Osteoblast (primary cell): ENCODE measurements around the gene SH3RF2. TPM values are rescaled to one million over a fixed set of nuclear protein-coding genes. Genes with fewer than 3 reads are reported as not detected.
A peak's percentile ranks its signal among the peaks of the same experiment; 100 is the strongest.

Experiments
- DNase-seq: peaks from one replicate; pipeline ENCODE4 v3.0.0; 2011; ENCODE audit warnings: low spot score, mixed read lengths; ENCODE audit not compliant: insufficient read length; ENCODE audit errors: missing footprints
- H2AFZ ChIP-seq: 2 replicates; pipeline ENCODE4 v1.6.0; 2011; ENCODE audit warnings: mild to moderate bottlenecking, low read length
- H3K27ac ChIP-seq: 2 replicates; pipeline ENCODE4 v1.5.1; 2011; ENCODE audit warnings: mild to moderate bottlenecking, low read depth, low read length, moderate library complexity
- H3K27me3 ChIP-seq: 2 replicates; pipeline ENCODE4 v1.6.0; 2012; ENCODE audit warnings: mild to moderate bottlenecking, control low read depth, inconsistent platforms, low read length, moderate library complexity; ENCODE audit not compliant: insufficient read depth
- H3K36me3 ChIP-seq: 2 replicates; pipeline ENCODE4 v1.5.1; 2011; ENCODE audit warnings: mild to moderate bottlenecking, low read length, control low read depth, moderate library complexity; ENCODE audit not compliant: insufficient read depth
- H3K4me1 ChIP-seq: 2 replicates; pipeline ENCODE4 v1.5.1; 2011; ENCODE audit warnings: mild to moderate bottlenecking, low read length, control low read depth, moderate library complexity; ENCODE audit not compliant: insufficient read depth
- H3K4me2 ChIP-seq: 2 replicates; pipeline ENCODE4 v1.6.0; 2011; ENCODE audit warnings: mild to moderate bottlenecking, low read length; ENCODE audit not compliant: insufficient read depth
- H3K4me3 ChIP-seq: fragments of 200-600 bp; sonication (generic); 3 replicates; pipeline ENCODE4 v1.5.1; 2012; ENCODE audit warnings: mild to moderate bottlenecking, low read length, inconsistent platforms; ENCODE audit not compliant: insufficient read depth
- H3K79me2 ChIP-seq: 2 replicates; pipeline ENCODE4 v1.6.0; 2012; ENCODE audit warnings: mild to moderate bottlenecking, low read length, control low read depth, inconsistent platforms; ENCODE audit not compliant: insufficient read depth
- H3K9me3 ChIP-seq: 2 replicates; pipeline ENCODE4 v1.5.1; 2011; ENCODE audit warnings: low read depth, low read length, control low read depth
- H4K20me1 ChIP-seq: 2 replicates; pipeline ENCODE4 v1.6.0; 2012; ENCODE audit warnings: mild to moderate bottlenecking, low read length, control low read depth; ENCODE audit not compliant: insufficient read depth
- total RNA-seq: library from RNA; depleted of rRNA; stranded (reverse); fragments of >200 nt; gene quantifications from 2 replicates; pipeline ENCODE4 v1.2.3, GENCODE V29; 2012
- TF ChIP-seq, protein P1 (sequence below): IDR thresholded peaks from 2 replicates; pipeline ENCODE4 v1.5.1; 2011; ENCODE audit warnings: mild to moderate bottlenecking, low read depth, low read length, moderate library complexity; ENCODE audit errors: extremely low read depth

The SH3RF2 gene
- total RNA-seq, 1 donor = 4.0 TPM

DNA sequence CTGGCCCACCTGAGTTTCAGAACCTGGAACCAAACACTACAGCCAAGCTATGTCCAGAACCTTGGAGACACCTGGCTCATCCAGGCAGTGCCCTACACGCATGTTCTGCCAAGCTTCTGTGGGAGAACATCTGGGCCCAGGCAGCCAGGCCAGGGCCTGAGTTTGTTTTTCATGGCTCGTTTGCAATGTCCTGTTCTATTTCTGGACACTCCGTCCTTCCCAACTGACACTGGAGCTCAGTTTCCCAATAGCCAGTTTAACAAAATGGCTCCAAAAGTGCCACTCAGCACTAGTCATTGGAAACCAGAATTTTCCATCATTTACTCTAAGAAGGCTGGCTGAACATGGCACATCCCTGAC, 38.6 kb downstream of the SH3RF2 start:
- peak overlapping the region; percentile 56 for H3K27ac ChIP-seq
- TF ChIP-seq, protein P1, sequence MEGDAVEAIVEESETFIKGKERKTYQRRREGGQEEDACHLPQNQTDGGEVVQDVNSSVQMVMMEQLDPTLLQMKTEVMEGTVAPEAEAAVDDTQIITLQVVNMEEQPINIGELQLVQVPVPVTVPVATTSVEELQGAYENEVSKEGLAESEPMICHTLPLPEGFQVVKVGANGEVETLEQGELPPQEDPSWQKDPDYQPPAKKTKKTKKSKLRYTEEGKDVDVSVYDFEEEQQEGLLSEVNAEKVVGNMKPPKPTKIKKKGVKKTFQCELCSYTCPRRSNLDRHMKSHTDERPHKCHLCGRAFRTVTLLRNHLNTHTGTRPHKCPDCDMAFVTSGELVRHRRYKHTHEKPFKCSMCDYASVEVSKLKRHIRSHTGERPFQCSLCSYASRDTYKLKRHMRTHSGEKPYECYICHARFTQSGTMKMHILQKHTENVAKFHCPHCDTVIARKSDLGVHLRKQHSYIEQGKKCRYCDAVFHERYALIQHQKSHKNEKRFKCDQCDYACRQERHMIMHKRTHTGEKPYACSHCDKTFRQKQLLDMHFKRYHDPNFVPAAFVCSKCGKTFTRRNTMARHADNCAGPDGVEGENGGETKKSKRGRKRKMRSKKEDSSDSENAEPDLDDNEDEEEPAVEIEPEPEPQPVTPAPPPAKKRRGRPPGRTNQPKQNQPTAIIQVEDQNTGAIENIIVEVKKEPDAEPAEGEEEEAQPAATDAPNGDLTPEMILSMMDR = no peak
- no peaks in the 10 kb centered on the region for H3K9me3 ChIP-seq
- no peak overlapping the region for H3K4me2 ChIP-seq
- H3K27me3 ChIP-seq = no peaks in the 10 kb centered on the region
- H4K20me1 ChIP-seq = no peaks in the 10 kb centered on the region
- peaks cover 28% of the 10 kb centered on the region for H3K4me1 ChIP-seq
- H2AFZ ChIP-seq = no peak overlapping the region
- H3K79me2 ChIP-seq = no peaks in the 10 kb centered on the region
- no peak overlapping the region for H3K4me3 ChIP-seq
- no peaks in the 10 kb centered on the region for H3K36me3 ChIP-seq
- no peak for DNase-seq

- Histone ChIP-seq H2AFZ (no peak overlapping the region), H3K9me3 (no peaks in the 10 kb centered on the region), H3K36me3 (no peaks in the 10 kb centered on the region), H4K20me1 (no peaks in the 10 kb centered on the region), H3K4me2 (no peak overlapping the region), H3K27me3 (no peaks in the 10 kb centered on the region), H3K4me3 (no peak overlapping the region), H3K79me2 (no peaks in the 10 kb centered on the region), H3K4me1 (peaks cover 28% of the 10 kb centered on the region), H3K27ac (peak overlapping the region; percentile 56)
- peak; percentile 66 for DNase-seq
- TF ChIP-seq, protein P1 = no peak
These were observed 39.1 kb downstream of the SH3RF2 start for GRCh38 chr5:145975361-145976066.

- TF ChIP-seq, protein P1 = no peak
- H3K4me2 ChIP-seq = peak overlapping the region; percentile 29
- no peaks in the 10 kb centered on the region for H3K79me2 ChIP-seq
- peaks cover 28% of the 10 kb centered on the region for H3K4me1 ChIP-seq
- H4K20me1 ChIP-seq = no peaks in the 10 kb centered on the region
- no peak for DNase-seq
- peak overlapping the region; percentile 23 for H3K27ac ChIP-seq
- H2AFZ ChIP-seq = no peak overlapping the region
- no peak overlapping the region for H3K4me3 ChIP-seq
- H3K9me3 ChIP-seq = no peaks in the 10 kb centered on the region
- no peaks in the 10 kb centered on the region for H3K36me3 ChIP-seq
- H3K27me3 ChIP-seq = no peaks in the 10 kb centered on the region
These were observed 40.2 kb downstream of the SH3RF2 start for GRCh38 chr5:145976431-145977155.

DNA sequence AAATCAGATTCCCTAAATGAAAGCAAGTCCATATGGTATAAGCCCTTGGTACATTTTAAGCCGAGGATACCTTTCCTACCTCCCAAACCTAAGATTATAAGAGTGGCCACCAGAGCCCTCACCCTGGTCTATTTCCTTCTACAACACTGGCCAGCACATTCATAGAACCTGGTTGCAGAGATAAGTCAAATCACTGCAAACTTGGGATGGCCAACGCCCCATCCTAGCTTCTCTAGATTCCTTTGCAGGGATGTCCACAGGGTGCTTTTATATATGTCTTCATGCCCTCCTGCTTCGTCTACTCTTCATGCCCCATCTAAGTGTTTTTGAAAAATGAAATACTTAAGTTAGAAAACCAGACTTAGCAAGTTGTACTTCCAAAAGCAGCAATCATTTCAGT, 41.8 kb downstream of the SH3RF2 start:
- H2AFZ ChIP-seq = no peak overlapping the region
- H3K4me1 ChIP-seq = peaks cover 28% of the 10 kb centered on the region
- H3K27ac ChIP-seq = no peak overlapping the region
- no peak overlapping the region for H3K4me2 ChIP-seq
- no peaks in the 10 kb centered on the region for H3K9me3 ChIP-seq
- H3K4me3 ChIP-seq = no peak overlapping the region
- H3K27me3 ChIP-seq = no peaks in the 10 kb centered on the region
- H3K36me3 ChIP-seq = no peaks in the 10 kb centered on the region
- no peak for DNase-seq
- no peaks in the 10 kb centered on the region for H3K79me2 ChIP-seq
- no peaks in the 10 kb centered on the region for H4K20me1 ChIP-seq
- TF ChIP-seq, protein P1 = no peak
